H4 (cell line): ENCODE measurements around the gene TYW1. TPM values are rescaled to one million over a fixed set of nuclear protein-coding genes. Genes with fewer than 3 reads are reported as not detected.
"Not testable (repeated sequence)": the region's sequence is repeated elsewhere in the genome, so short reads cannot be mapped to it uniquely, and the experiment has no call there.

Experiments used
- DNase-seq: peaks from one replicate; pipeline ENCODE4 v3.0.0-alpha.2; 2015; ENCODE audit warnings: low spot score
- total RNA-seq: library from RNA; depleted of rRNA; stranded (reverse); fragments of >200 nt; shearing (Covaris generic); gene quantifications from 2 replicates; pipeline ENCODE4 v1.2.3, GENCODE V29; 2014

The TYW1 gene
- total RNA-seq, 1 experiment from 2014 or later: 35.9 TPM

- peak; percentile 99 for DNase-seq
Measured at GRCh38 chr7:66995050-66995776, 1.4 kb upstream of the TYW1 start, which contains the start of gene SBDS. SBDS (minus strand) TSS chr7:66995586; CDS start chr7:66995417, 169 bp downstream.

- peak; percentile 29 for DNase-seq
Measured at GRCh38 chr7:67000601-67001258, 4.1 kb downstream of the TYW1 start.

- DNase-seq: not testable (repeated sequence)
Measured at GRCh38 chr7:67004145-67004544, 7.5 kb downstream of the TYW1 start.

GRCh38 chr7:67006965-67007364 lies 10.3 kb downstream of the TYW1 start:
- no peak for DNase-seq

GRCh38 chr7:67008260-67008659 lies 11.6 kb downstream of the TYW1 start:
- DNase-seq: no peak

GRCh38 chr7:67009677-67010076 lies 13.0 kb downstream of the TYW1 start:
- not testable (repeated sequence) for DNase-seq

GRCh38 chr7:67014076-67014622 lies 17.5 kb downstream of the TYW1 start:
- not testable (repeated sequence) for DNase-seq

- DNase-seq: not testable (repeated sequence)
Measured at GRCh38 chr7:67017971-67018370, 21.3 kb downstream of the TYW1 start.

GRCh38 chr7:67018940-67019339 lies 22.3 kb downstream of the TYW1 start:
- DNase-seq: no peak

- no peak for DNase-seq
Measured at GRCh38 chr7:67019562-67020390, 23.1 kb downstream of the TYW1 start.

- DNase-seq: no peak
Measured at GRCh38 chr7:67021260-67021659, 24.6 kb downstream of the TYW1 start.

- DNase-seq: no peak
Measured at GRCh38 chr7:67022511-67022910, 25.9 kb downstream of the TYW1 start.

- not testable (repeated sequence) for DNase-seq
Measured at GRCh38 chr7:67025459-67025858, 28.8 kb downstream of the TYW1 start.

GRCh38 chr7:67031685-67032084 lies 35.1 kb downstream of the TYW1 start:
- DNase-seq: not testable (repeated sequence)

GRCh38 chr7:67033251-67033650 lies 36.6 kb downstream of the TYW1 start:
- DNase-seq: no peak

- DNase-seq: not testable (repeated sequence)
Measured at GRCh38 chr7:67036432-67037395, 40.1 kb downstream of the TYW1 start.

- not testable (repeated sequence) for DNase-seq
Measured at GRCh38 chr7:67040832-67041231, 44.2 kb downstream of the TYW1 start.

GRCh38 chr7:67042781-67043558 lies 46.3 kb downstream of the TYW1 start:
- peak; percentile 91 for DNase-seq

- peak; percentile 37 for DNase-seq
Measured at GRCh38 chr7:67043559-67043930, 46.9 kb downstream of the TYW1 start.

GRCh38 chr7:67045496-67045995 lies 48.9 kb downstream of the TYW1 start:
- DNase-seq: no peak
